Measurements from ENCODE around the gene GMDS.

GMDS gene

DNA sequence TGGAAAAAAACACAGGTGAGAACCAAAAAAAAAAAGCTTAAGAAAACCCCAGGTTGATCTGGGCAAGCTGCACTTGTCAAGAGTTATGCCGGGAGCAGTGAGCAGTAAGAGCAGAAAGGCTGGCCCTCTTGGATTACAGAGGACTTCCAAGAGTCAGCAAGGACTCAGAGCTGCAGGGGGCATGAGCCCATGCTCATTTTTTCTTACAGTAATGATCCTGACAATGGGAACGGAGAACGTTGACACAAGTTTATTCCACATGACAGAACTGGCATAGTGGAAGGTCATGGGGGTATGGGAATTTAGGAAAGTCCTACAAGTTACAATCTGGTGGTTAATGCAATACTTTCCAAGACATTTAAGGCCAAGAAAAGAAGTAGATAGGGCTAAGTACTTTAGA, 256.6 kb downstream of the GMDS start:
- no peak for DNase-seq (ENCODE audit: low read depth in 3 of 3)

DNA sequence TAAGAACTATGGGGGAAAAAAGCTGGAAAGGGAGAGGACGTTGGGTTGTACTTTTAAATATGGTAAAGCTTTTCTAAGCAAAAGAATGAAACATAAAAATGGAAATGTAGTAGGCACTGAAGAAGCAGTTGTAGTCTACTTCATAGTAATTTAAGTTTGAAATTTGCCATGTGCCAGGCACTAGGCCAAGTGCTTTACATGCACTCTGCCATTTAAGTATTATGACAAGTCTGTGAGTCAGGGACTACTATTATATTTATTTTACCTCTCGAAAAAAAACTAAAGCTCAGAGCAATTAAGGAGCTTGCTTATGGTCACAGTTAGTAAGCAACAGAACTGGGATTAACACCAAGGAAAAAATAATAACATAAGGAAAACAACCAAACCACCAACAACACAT, 257.8 kb downstream of the GMDS start:
- no peak for DNase-seq (ENCODE audit: low read depth in 3 of 3)

DNA sequence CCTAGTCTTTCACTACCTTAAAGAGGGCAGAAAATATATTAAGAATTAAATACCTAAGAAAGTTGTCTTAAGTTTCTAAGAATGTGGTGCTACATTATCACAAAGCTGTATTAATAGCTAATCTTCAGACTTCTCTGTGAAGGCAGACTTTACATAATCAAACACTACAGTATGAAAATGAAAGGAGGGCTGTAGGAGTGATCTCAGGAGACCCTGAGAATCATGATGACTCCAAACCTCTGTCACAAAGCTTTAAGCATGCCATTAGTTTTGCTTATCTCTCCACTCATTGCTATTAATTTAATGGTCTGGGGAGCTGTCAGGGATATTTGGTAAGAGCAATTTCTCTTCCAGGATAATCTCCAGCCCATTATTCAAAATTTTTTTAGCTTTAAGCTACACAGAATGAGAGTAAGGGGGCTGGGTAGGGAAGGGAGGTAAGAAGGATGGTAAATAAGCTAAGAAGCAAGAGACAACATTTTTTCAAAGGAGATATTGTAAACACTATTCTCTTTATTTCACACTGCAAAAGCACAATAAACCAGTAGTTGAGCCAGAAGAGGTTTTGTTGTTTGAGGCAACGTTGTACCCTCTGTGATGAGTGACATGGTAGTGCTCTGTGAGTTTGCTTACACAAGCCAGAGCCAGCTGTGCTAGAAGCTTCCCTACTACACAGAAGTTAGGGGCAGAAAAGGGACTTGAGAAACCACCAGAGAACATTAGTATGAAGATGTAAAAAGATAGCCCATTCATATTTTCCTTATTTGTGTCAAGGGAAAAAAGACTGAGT, 258.8 kb downstream of the GMDS start:
- DNase-seq (ENCODE audit: low read depth in 3 of 3), result no peak

DNA sequence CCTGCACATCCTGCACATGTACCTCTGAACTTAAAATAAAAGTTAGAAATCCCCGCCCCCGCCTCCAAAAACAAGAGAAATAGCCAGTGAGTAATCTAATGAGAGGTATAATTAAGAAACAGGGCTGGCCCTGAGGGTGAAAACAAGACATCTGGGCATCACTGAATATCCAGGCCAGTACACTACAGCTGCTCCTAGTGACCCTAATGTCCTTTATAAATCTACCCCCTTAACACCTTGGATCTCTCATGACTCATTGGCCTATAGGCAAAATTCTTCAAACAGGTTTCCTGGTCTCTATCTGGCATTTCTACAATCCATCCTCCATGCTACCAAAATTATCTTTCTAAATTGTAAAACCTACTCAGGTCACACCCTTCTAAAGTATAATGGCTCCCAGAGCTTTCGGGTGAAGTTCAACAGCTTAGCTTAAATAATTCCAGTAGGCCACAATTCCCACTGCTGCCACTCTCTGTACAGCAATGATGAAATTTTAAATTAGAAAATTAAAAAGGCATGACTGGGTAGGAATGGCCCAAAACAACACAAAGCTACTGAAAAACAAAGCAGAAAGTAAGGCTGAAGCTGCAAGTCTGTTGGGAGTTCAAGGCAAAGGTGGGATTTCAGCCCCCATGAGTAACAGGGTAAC, 260.9 kb downstream of the GMDS start:
- no peak for DNase-seq (ENCODE audit: low read depth in 3 of 3)

DNA sequence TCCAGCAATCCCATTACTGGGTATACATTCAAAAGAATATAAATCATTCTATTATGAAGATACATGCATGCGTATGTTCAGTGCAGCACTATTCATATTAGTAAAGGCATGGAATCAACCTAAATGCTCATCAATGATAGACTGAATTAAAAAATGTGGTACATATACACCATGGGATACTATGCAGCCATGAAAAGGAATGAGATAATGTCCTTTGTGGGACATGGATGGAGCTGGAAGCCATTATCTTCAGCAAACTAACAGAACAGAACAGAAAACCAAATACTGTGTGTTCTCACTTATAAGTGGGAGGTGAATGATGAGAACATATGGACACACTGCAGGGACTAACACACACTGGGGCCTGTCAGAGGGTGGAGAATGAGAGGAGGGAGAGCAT, 261.6 kb downstream of the GMDS start:
- no peak for DNase-seq (ENCODE audit: low read depth in 3 of 3)

DNA sequence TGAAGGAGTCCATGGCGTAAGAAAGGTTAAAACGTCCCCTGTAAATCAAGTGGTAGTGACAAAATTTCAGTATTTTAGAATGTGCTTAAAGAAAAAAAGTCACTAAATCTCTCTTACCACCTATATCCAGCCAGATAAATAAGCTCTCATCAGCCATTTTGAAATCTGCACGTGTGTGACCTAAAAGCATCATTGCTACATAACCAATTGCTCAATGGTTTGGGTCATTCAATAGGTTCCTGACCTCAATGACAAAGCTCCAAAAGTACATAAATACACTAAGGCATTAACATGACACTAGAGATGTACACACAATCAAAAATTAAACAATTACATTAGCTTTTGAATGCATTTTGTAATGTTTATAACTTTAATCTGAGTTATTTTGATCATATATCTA, 272.4 kb downstream of the GMDS start:
- no peak for DNase-seq (ENCODE audit: low read depth in 3 of 3)

DNA sequence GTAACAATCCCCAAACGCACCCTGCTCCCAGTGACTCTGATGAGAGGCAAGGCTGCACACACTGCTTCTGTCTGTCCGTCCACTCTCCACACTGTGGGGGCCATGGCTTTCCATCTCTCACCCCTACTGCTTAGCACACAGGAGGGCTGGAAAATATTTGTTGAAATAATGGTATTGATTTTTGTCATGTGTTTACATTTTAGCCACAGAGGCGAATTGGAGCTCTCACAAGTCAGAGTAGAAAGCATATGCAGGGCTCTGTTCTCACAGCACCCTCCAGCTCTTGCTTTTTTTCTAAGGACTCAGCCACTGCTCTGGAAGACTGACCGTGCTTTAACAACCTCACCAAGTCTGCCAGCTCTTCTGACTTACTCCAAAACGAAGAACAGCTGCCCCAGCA, 273.8 kb downstream of the GMDS start:
- DNase-seq (ENCODE audit: low read depth in 3 of 3), result no peak

DNA sequence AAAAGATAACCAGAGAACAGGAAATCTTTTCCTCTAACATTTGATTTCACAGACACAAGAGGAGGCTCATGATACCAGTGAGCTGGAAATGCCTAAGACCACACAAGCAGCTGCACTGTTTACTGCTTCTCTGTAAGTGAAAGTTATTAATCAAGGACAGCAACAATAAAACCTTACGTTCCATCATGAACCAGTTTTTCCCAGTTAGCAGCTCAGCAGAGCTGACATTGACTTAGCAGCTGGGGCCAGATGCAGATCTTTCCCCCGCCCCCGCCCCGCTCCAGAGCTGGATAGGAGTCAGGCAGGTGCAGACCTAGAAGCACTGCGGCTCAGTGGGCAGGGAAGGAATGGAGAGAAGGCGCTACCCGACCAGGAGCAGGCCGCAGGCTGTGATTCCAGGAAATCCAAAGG, 275.2 kb downstream of the GMDS start:
- DNase-seq (ENCODE audit: low read depth in 3 of 3), result no peak

DNA sequence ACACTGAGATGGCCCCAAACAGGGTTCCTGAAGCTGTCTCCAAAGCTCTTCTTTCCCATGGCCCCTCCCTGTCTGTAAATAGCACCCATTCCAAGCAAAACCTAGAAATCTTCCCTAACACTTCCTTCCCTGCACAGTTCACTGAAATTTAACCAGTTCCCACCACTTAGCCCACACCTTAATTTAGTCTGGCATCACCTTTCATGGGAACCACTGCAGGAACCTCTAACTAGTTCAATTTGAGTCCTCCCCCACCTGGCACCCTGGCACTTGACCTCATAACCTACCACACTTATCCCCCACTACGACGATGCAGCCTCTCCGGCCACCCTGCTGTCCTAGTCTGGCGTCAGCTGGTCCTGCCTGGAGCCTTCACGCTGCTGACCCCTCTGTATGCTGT, 278.7 kb downstream of the GMDS start:
- DNase-seq (ENCODE audit: low read depth in 3 of 3), result no peak

DNA sequence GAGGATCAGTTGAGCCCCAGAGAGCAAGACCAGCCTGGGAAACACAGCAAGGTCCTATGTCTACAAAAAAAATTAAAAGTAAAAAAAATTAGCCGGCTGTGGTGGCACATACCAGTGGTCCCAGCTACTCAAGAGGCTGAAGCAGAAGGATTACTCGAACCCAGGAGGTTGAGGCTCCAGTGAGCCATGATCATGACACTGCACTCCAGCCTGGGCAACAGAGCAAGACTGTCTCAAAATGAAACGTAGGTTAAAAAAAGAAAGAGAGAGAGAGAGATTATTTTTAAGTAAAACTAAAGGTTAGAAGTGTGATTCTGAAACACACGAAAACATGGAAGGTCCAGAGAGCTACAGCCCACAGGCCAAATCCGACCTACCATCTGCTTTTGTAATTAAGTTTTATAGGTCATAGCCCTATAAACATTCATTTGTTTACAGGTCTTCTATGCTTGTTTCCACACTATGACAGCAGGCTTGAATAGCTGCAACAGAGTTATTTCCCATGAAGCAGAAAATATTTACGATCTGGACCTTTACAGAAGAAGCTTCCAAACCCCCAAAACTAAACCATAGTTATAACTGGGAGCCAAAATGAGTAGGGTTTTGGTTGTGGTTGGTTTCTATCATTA, 279.7 kb downstream of the GMDS start:
- DNase-seq (ENCODE audit: low read depth in 3 of 3), result no peak

DNA sequence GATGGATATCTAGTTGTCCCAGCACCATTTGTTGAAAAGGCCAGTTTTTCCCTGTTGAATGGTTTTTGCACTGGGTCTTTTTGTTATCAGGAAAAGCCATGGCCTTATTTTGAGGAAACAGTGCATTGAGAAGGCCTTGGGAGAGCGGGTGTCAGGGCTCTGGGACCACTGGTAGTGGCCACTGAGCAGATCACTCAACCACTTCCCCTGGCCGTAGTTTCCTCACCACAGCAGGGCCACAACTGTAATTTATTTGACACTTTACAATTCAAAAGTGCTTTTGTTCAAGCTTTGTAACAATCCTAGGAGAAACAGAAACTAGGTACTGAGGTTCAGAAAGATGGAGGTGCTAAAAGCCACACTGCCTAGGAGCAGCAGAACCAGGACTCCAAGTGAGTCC, 281.8 kb downstream of the GMDS start:
- no peak for DNase-seq (ENCODE audit: low read depth in 3 of 3)

DNA sequence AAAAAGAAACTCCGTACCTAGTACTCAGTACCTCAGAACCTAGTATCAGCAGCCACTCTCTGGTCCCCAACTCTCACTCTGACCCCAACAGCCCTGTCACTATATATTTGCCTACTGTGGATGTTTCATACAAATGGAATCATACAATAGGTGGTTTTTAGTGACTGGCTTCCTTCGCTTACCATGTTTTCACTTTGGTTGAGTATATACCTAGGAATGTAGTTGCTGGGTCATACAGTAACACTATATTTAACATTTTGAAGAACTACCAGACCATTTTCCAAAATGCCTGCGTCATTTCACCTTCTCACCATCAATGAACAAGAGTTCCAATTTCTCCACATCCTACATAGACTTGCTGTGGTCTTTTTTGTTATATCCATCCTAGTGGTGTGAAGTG, 283.2 kb downstream of the GMDS start:
- DNase-seq (ENCODE audit: low read depth in 3 of 3), result no peak

DNA sequence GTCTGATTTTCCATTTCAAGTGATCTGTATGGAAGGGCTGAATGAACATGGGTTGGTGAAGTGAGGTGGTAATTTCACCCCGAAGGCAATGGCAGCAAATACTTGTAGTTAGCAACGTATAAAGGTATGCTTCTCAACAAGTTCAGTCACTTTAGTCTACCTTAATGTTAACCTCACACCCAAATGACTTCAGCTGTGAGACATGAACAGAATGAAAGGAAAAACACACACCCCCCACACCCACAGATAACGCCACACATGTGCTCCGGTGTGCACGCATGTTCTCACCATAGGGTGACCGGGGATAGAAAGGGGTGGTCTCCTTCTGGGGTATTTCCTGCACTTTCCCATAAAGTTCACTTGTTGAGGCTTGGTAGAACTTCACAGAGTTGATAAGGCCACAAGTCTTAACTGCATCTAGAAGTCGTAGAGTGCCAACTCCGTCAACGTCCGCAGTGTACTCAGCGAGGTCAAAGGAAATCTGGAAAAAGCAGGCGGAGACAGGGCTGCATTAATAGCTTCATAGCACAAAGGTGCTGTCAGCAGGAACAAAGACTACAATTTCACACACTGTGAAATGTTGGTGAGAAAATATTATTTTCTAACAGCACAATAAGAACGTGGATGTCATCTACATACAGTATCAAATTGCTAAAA, 284.8 kb downstream of the GMDS start:
- no peak for DNase-seq (ENCODE audit: low read depth in 3 of 3)

DNA sequence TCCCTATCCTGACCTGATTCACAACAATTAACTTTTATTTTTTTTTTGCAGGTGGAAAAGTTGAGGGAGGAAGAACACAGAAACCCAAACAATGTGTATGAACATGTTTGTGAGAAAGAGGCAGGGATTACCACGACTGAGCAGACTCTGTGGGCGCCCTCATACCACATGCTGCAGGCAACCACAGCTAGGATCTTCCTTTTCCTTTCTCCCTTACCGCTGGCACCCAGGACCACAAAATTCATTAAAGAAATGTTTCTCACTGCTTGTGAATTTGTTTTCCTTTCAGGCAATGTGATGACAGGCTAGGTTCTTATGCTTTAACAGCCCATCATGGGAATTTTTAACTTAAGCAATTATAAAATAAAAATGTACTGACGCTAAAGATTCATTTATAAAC, 287.1 kb downstream of the GMDS start:
- DNase-seq (ENCODE audit: low read depth in 3 of 3), result no peak

DNA sequence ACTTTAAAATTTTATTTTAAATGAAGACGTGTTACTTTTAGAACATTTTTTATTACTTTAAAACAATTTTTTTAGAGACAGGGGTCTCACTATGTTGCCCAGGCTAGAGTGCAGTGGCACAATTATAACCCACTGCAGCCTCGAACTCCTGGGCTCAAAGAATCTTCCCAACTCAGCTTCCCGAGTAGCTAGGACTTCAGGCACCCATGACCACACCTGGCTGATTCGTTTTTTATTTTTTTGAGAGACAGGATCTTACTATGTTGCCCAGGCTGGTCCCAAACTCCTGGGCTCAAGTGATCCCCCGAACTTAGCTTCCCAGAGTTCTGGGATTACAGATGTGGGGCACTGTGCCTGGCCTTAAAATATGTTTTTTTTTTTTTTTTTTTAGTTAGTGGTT, 287.7 kb downstream of the GMDS start:
- no peak for DNase-seq (ENCODE audit: low read depth in 3 of 3)

DNA sequence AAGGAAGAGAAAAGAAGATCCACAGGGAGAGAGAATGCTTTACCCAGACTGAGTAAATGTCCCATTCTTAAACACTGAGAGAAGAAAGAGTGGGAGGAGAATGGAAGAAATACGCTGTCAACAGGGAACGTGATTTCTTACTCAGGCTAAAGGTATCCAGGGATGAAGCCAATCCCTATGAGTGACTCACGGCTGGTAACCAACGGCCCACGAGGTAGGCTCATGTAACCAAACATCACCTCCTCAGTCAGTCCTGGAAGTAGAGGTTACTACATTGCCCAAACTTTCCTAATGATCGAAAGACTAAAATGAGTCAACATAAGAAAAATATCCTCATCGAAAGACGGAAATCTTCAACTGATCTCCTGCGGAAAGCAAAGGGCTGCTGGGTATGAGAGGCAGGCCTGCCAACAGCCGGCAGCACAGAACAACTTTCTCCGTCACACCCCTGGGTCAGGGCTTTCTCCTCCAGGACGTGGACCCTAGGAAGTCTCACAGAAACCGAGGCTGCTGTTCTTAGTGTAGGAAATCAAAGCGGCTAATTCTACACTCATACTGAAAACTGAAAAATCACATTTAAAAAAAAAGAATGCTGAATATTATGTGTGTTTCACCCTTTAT, 292.6 kb downstream of the GMDS start:
- DNase-seq (ENCODE audit: low read depth in 3 of 3), result no peak

DNA sequence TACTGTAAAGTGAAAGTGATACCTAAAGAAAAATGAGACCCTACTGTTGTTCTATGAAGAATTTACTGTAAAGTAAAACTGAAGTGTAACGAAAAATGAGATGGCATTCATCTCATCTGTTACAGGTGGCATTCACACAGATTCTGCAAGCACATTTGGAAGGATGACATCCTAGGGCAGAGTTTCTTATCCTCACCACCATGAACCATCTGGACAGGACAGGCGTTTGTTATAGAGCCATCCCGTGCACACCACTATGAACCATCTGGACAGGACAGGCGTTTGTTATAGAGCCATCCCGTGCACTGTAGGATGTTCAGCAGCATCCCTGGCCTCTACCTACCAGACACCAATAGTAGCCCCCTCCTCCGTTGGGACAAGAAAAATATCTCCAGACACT, 294.8 kb downstream of the GMDS start:
- no peak for DNase-seq (ENCODE audit: low read depth in 3 of 3)

DNA sequence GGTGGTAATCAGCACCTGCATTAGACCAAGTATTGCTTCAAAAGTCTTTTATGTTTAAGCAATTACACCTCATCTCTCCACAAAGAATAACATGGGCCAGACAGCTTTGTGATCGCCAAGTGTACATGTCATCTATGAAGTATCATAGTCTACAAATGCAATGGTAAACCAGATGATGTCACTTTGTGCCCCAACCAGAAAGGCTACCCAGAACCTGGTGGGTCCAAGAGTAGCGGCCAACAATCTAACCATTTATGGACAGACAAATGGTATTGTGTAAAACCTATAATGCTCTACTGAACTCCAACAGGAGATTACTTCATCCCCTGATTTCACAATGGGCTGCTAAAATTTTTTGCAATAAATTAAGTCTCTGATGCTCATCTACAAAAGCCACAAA, 295.9 kb downstream of the GMDS start:
- DNase-seq (ENCODE audit: low read depth in 3 of 3), result no peak

DNA sequence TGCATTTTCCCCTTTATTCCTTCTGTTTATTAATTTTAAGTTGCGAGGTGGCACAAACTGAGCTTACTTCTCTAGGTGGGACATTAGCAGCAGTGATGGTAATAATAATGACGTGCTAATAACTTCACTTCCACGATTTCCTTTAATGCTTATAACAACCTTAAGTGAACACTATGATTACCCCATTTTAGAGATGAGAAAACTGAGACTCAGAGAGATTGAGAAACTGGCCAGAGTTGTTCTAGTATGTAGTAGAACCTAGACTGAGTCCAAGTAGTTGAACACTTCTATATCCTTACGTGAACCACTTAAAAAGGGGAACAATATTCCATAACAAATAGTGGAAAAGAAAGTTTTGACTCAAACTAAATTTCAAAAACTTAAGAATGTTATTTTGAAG, 297.5 kb downstream of the GMDS start:
- DNase-seq (ENCODE audit: low read depth in 3 of 3), result no peak

DNA sequence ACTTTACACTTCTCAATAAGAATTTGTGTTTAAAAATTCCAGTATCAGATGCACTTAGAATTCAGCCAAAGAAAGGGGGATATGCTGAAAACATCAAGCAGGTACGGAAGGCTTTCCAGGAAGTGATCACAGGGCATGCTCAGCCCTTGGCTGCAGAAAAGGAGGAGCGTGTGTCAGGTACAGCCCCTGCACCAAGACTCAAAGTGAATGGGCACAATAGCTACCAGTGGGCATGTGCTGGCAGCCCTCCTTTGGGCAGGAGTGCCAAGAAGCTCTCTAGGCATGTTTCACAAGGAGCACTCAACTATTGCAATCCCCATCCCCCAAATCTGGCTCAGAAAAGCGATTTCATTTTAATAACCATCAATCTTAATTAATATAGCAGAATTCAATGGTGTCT, 298.8 kb downstream of the GMDS start:
- no peak for DNase-seq (ENCODE audit: low read depth in 3 of 3)

DNA sequence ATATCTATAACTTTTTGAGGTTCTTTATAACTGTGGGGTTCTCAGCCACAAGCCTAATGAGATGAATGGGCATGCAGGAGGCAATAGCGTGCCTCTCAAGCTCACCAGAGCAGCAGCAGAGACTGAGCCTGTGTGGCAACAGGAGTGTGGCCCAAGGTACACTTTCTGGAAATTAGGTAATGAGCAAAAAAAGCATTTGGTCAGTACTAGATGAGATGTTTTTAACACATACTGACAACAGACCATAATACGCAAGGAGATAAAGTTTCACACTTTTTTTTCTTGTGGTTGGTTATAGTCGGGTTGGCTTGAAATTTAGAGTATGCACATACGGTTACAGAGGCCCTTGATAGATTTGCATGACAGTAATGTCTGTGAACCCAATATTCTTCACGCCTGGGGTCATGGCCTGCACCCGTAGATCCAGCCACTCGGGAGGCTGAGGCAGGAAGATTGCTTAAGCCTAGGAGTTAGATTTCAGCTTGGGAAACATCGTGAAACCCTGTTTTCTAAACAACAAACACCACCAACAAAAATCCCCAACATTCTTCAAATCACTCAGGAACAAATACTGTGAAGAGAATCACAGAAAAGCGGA, 300.1 kb downstream of the GMDS start:
- DNase-seq (ENCODE audit: low read depth in 3 of 3), result no peak

DNA sequence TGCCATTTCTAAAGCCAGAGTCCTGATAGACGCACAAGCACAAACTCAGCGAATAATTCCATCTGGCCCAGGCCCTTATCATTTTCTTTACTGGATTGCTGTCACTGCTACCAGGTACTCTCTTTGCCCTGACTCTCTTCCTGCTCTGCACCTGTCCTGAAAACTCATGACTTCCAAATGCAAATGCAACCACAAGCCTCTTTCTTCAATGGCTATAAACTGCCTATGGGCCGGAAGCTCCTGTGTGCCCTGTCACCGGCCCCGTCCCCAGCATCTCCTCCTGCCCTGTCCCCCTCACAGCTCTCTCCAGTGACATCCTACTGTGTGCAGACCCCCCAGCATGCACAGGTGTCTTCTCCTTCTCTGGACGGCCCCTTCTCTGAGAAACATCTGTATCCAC, 302.6 kb downstream of the GMDS start:
- no peak for DNase-seq (ENCODE audit: low read depth in 3 of 3)
